Liver (tissue), 9 donors: ENCODE results near the gene FRYL. TPM values are rescaled to one million over a fixed set of nuclear protein-coding genes. Genes with fewer than 3 reads are reported as not detected.

Source experiments
- DNase-seq: peaks from one replicate; pipeline ENCODE4 v3.0.0-alpha.2; 2017; ENCODE audit warnings: low spot score
- H3K27ac ChIP-seq, 2 donors: one replicate each; pipeline ENCODE4 v1.7.0; 2013; ENCODE audit warnings: inconsistent platforms in 2 of 2, low read length in 2 of 2, control low read depth in 1 of 2, low read depth in 1 of 2, mild to moderate bottlenecking in 1 of 2
- H3K27me3 ChIP-seq, 4 donors: one replicate each; pipeline versions ENCODE4 v1.6.1 to v1.7.0; 2013; ENCODE audit warnings: low read length in 3 of 4, inconsistent platforms in 1 of 4, mild to moderate bottlenecking in 1 of 4, moderate library complexity in 1 of 4; ENCODE audit not compliant: control insufficient read depth in 4 of 4, insufficient read depth in 4 of 4
- H3K36me3 ChIP-seq, 4 donors: one replicate each; pipeline versions ENCODE4 v1.6.1 to v1.7.0; 2013; ENCODE audit warnings: low read length in 3 of 4, mild to moderate bottlenecking in 3 of 4, low read depth in 1 of 4, moderate library complexity in 1 of 4; ENCODE audit not compliant: control insufficient read depth in 4 of 4, insufficient read depth in 3 of 4
- H3K4me1 ChIP-seq, 4 donors: one replicate each; pipeline versions ENCODE4 v1.6.1 to v1.7.0; 2013; ENCODE audit warnings: low read length in 3 of 4, mild to moderate bottlenecking in 3 of 4, moderate library complexity in 1 of 4; ENCODE audit not compliant: control insufficient read depth in 4 of 4, insufficient read depth in 4 of 4
- H3K4me3 ChIP-seq, 3 donors: one replicate each; pipeline versions ENCODE4 v1.6.1 to v1.7.0; 2013; ENCODE audit warnings: low read length in 3 of 3, control low read depth in 1 of 3, low read depth in 1 of 3, mild to moderate bottlenecking in 1 of 3
- H3K9ac ChIP-seq, 2 donors: one replicate each; pipeline ENCODE4 v1.7.0; 2013; ENCODE audit warnings: low read length in 2 of 2, mild to moderate bottlenecking in 2 of 2, moderate library complexity in 2 of 2, control low read depth in 1 of 2, low read depth in 1 of 2
- H3K9me3 ChIP-seq, 4 donors: one replicate each; pipeline versions ENCODE4 v1.6.1 to v1.7.0; 2013; ENCODE audit warnings: low read length in 3 of 4; ENCODE audit not compliant: control insufficient read depth in 4 of 4
- ATF3 ChIP-seq: IDR thresholded peaks from 2 replicates; pipeline ENCODE4 v1.6.1; 2016; ENCODE audit warnings: antibody characterized with exemption
- CTCF ChIP-seq: fragments of 150-350 bp; IDR thresholded peaks from 2 replicates; pipeline ENCODE4 v1.5.1; 2017; ENCODE audit warnings: improper control_type of control experiment, low read depth, low read length; ENCODE audit not compliant: missing input control
- EGR1 ChIP-seq, 2 donors: IDR thresholded peaks; 2 replicates each; pipeline ENCODE4 v1.6.1; 2016 to 2018; ENCODE audit warnings: antibody characterized with exemption in 2 of 2, low read depth in 2 of 2
- FOXA1 ChIP-seq: IDR thresholded peaks from 2 replicates; pipeline ENCODE4 v1.6.1; 2016; ENCODE audit warnings: antibody characterized with exemption
- FOXA2 ChIP-seq: IDR thresholded peaks from 2 replicates; pipeline ENCODE4 v1.6.1; 2016; ENCODE audit warnings: antibody characterized with exemption
- GABPA ChIP-seq, 2 donors: IDR thresholded peaks in 1 of 2; conservative IDR thresholded peaks in 1 of 2; 2 replicates each; pipeline ENCODE4 v1.6.1; 2016; ENCODE audit warnings: antibody characterized with exemption in 2 of 2, mild to moderate bottlenecking in 1 of 2, moderate library complexity in 1 of 2
- HNF4A ChIP-seq, 2 donors: conservative IDR thresholded peaks; 2 replicates each; pipeline ENCODE4 v1.6.1; 2016; ENCODE audit warnings: antibody characterized with exemption in 2 of 2, mild to moderate bottlenecking in 2 of 2
- HNF4G ChIP-seq: IDR thresholded peaks from 2 replicates; pipeline ENCODE4 v1.6.1; 2016; ENCODE audit warnings: antibody characterized with exemption
- JUND ChIP-seq, 2 donors: IDR thresholded peaks; 2 replicates each; pipeline ENCODE4 v1.6.1; 2016; ENCODE audit warnings: antibody characterized with exemption in 2 of 2
- MAX ChIP-seq: IDR thresholded peaks from 2 replicates; pipeline ENCODE4 v1.6.1; 2016; ENCODE audit warnings: antibody characterized with exemption
- RAD21 ChIP-seq, 2 donors: IDR thresholded peaks; 2 replicates each; pipeline ENCODE4 v1.6.1; 2016; ENCODE audit warnings: antibody characterized with exemption in 2 of 2, mild to moderate bottlenecking in 2 of 2
- REST ChIP-seq: IDR thresholded peaks from 2 replicates; pipeline ENCODE4 v1.6.1; 2016; ENCODE audit warnings: antibody characterized with exemption, mild to moderate bottlenecking
- RXRA ChIP-seq, 2 donors: IDR thresholded peaks; 2 replicates each; pipeline ENCODE4 v1.6.1; 2017 to 2018; ENCODE audit warnings: antibody characterized with exemption in 2 of 2, mild to moderate bottlenecking in 1 of 2
- TAF1 ChIP-seq: conservative IDR thresholded peaks from 2 replicates; pipeline ENCODE4 v1.6.1; 2016; ENCODE audit warnings: antibody characterized with exemption, mild to moderate bottlenecking
- YY1 ChIP-seq: IDR thresholded peaks from 2 replicates; pipeline ENCODE4 v1.6.1; 2016; ENCODE audit warnings: antibody characterized with exemption, mild to moderate bottlenecking
- ZBTB33 ChIP-seq: IDR thresholded peaks from 2 replicates; pipeline ENCODE4 v1.6.1; 2016; ENCODE audit warnings: antibody characterized with exemption
- WGBS: extraction: QIAGEN DNeasy Blood & Tissue Kit; methylation state at CpG from one replicate; pipeline ENCODE4 v1.1.7; 2013; 5-methylcytosine and 5-hydroxymethylcytosine counted together
- polyA plus RNA-seq, 2 donors: library from polyadenylated mRNA; stranded (reverse) in 1 of 2; unstranded in 1 of 2; fragments of 200-250 nt in 1 of 2; fragments of >200 nt in 1 of 2; fragmentation: Nextera tagmentation in 1 of 2; extraction: Ambion mirVana in 1 of 2; gene quantifications; one replicate each; pipeline versions ENCODE4 v1.2.1 to v1.2.3, GENCODE V29; 2013 to 2015
- total RNA-seq, 2 donors: library from RNA; depleted of rRNA; stranded (reverse); fragments of >200 nt; gene quantifications; one replicate each; pipeline ENCODE4 v1.2.3, GENCODE V29; 2014
- donor health status: healthy.
- donor health status: healthy.
- donor health status: healthy.
- donor health status: healthy.
- donor health status: healthy.

The FRYL gene
- total and polyA plus RNA-seq, 4 donors: 5.3 to 79.0 (median 27.2) TPM

GRCh38 chr4:48635980-48636379, 144.1 kb downstream of the FRYL start:
- H3K4me1 ChIP-seq: no peaks in the 10 kb centered on the region
- no peak overlapping the region for H3K27ac ChIP-seq
- 39% methylated on average over 2 of the region's 2 CpGs for WGBS

GRCh38 chr4:48635310-48635709, 144.8 kb downstream of the FRYL start:
- WGBS: 83% methylated on average over 3 of the region's 3 CpGs
- no peak for TF ChIP-seq RAD21 (IDR thresholded peaks at IDR 0.05)
- TF ChIP-seq FOXA2: no peak
- no peak for TF ChIP-seq RXRA (IDR thresholded peaks at IDR 0.05)
- no peak for TF ChIP-seq EGR1 (IDR thresholded peaks at IDR 0.05; ENCODE audit: low read depth in 2 of 2)
- TF ChIP-seq REST: no peak
- no peak for TF ChIP-seq ZBTB33
- TF ChIP-seq JUND (IDR thresholded peaks at IDR 0.05): no peak
- TF ChIP-seq CTCF: no peak
- no peak for TF ChIP-seq FOXA1
- TF ChIP-seq TAF1: no peak
- no peak for TF ChIP-seq ATF3
- TF ChIP-seq MAX: no peak
- no peak for TF ChIP-seq GABPA (IDR thresholded peaks at IDR 0.05 in 1 of 2, conservative IDR thresholded peaks at IDR 0.05 in 1 of 2)
- no peak for TF ChIP-seq HNF4G
- no peak for TF ChIP-seq YY1

More at GRCh38 chr4:48635980-48636379, 144.1 kb downstream of the FRYL start:
- Histone ChIP-seq H3K4me3 (no peak overlapping the region), H3K27me3 (no peaks in the 10 kb centered on the region), H3K9me3 (no peaks in the 10 kb centered on the region), H3K36me3 (peaks cover 0 to 2% (median under 1%) of the 10 kb centered on the region in 4 donors), H3K9ac (no peak overlapping the region)
- TF ChIP-seq MAX (no peak), HNF4A (conservative IDR thresholded peaks at IDR 0.05) (no peak), REST (no peak), GABPA (IDR thresholded peaks at IDR 0.05 in 1 of 2, conservative IDR thresholded peaks at IDR 0.05 in 1 of 2) (no peak), JUND (IDR thresholded peaks at IDR 0.05) (no peak)
- DNase-seq: no peak

More at GRCh38 chr4:48635310-48635709, 144.8 kb downstream of the FRYL start:
- no peaks in the 10 kb centered on the region for H3K27me3 ChIP-seq
- no peak overlapping the region for H3K27ac ChIP-seq
- H3K4me1 ChIP-seq: no peaks in the 10 kb centered on the region
- H3K4me3 ChIP-seq: no peak overlapping the region
- DNase-seq: no peak
- H3K9ac ChIP-seq: no peak overlapping the region
- peaks cover 0 to 2% (median under 1%) of the 10 kb centered on the region in 4 donors for H3K36me3 ChIP-seq
- H3K9me3 ChIP-seq: no peaks in the 10 kb centered on the region
